Neural cell (in vitro differentiated cells): Measurements from ENCODE around the gene SUN1. TPM values are rescaled to one million over a fixed set of nuclear protein-coding genes. Genes with fewer than 3 reads are reported as not detected.
"Not testable (repeated sequence)": the region's sequence is repeated elsewhere in the genome, so short reads cannot be mapped to it uniquely, and the experiment has no call there.

ENCODE experiments used
- H2AFZ ChIP-seq: fragments of 200-600, 300-800 bp; sonication (generic), shearing (Covaris generic); 2 replicates; pipeline ENCODE4 v1.6.0; 2014; ENCODE audit warnings: low read depth, mild to moderate bottlenecking, antibody characterized with exemption, low read length, moderate library complexity
- H3F3A ChIP-seq: fragments of 200-600 bp; shearing (Covaris generic); 2 replicates; pipeline ENCODE4 v1.6.1; 2016; ENCODE audit warnings: mild to moderate bottlenecking, moderate library complexity, mixed read lengths, antibody characterized with exemption, low read length; ENCODE audit not compliant: insufficient read depth, poor library complexity, severe bottlenecking
- H3K27ac ChIP-seq: fragments of 200-600, 300-800 bp; sonication (generic), shearing (Covaris generic); 2 replicates; pipeline ENCODE4 v1.5.1; 2014; ENCODE audit warnings: mild to moderate bottlenecking, low read length, moderate library complexity
- H3K27me3 ChIP-seq: fragments of 300-800, 200-600 bp; sonication (generic), shearing (Covaris generic); 2 replicates; pipeline ENCODE4 v1.6.0; 2014; ENCODE audit warnings: mild to moderate bottlenecking, low read depth, low read length, moderate library complexity; ENCODE audit not compliant: insufficient read depth
- H3K36me3 ChIP-seq: fragments of 300-800, 200-600 bp; sonication (generic), shearing (Covaris generic); 2 replicates; pipeline ENCODE4 v1.5.1; 2014; ENCODE audit warnings: mild to moderate bottlenecking, antibody characterized with exemption, low read length, moderate library complexity; ENCODE audit not compliant: insufficient read depth
- H3K4me2 ChIP-seq: fragments of 300-800, 200-600 bp; sonication (generic), shearing (Covaris generic); 2 replicates; pipeline ENCODE4 v1.6.0; 2014; ENCODE audit warnings: mild to moderate bottlenecking, low read length
- H3K4me3 ChIP-seq: fragments of 300-800, 200-600 bp; sonication (generic), shearing (Covaris generic); 2 replicates; pipeline ENCODE4 v1.5.1; 2014; ENCODE audit warnings: mild to moderate bottlenecking, low read length, moderate library complexity
- H3K79me2 ChIP-seq: fragments of 200-600 bp; shearing (Covaris generic); replicated peaks from 2 replicates; pipeline ENCODE4 v1.6.0; 2014; ENCODE audit warnings: mild to moderate bottlenecking, low read length, moderate library complexity; ENCODE audit not compliant: insufficient read depth
- H3K9ac ChIP-seq: fragments of 300-800, 200-600 bp; sonication (generic), shearing (Covaris generic); 2 replicates; pipeline ENCODE4 v1.6.1; 2016; ENCODE audit warnings: mild to moderate bottlenecking, low read length, mixed read lengths
- H3K9me2 ChIP-seq: fragments of 200-600 bp; shearing (Covaris generic); 2 replicates; pipeline ENCODE4 v1.6.1; 2016; ENCODE audit warnings: mild to moderate bottlenecking, low read length, mixed read lengths; ENCODE audit not compliant: insufficient read depth
- H3K9me3 ChIP-seq: fragments of 200-600, 300-800 bp; sonication (generic), shearing (Covaris generic); 2 replicates; pipeline ENCODE4 v1.6.1; 2016; ENCODE audit warnings: mild to moderate bottlenecking, mixed run types, low read length, moderate library complexity, mixed read lengths
- H4K20me1 ChIP-seq: fragments of 200-600 bp; shearing (Covaris generic); 2 replicates; pipeline ENCODE4 v1.6.1; 2016; ENCODE audit warnings: mild to moderate bottlenecking, mixed run types; ENCODE audit not compliant: insufficient read depth
- CTCF ChIP-seq: fragments of 450-650 bp; IDR thresholded peaks from 2 replicates; pipeline ENCODE4 v1.5.1; 2014; ENCODE audit warnings: antibody characterized with exemption, mild to moderate bottlenecking, moderate library complexity; ENCODE audit not compliant: poor library complexity, severe bottlenecking
- EP300 ChIP-seq: fragments of 450-650 bp; conservative IDR thresholded peaks from 2 replicates; pipeline ENCODE4 v1.6.1; 2014; ENCODE audit warnings: antibody characterized with exemption, mild to moderate bottlenecking, moderate library complexity; ENCODE audit not compliant: poor library complexity, severe bottlenecking
- EZH2 ChIP-seq: fragments of 200-600, 300-800 bp; shearing (Covaris generic), sonication (generic); IDR thresholded peaks from 2 replicates; pipeline ENCODE4 v1.6.1; 2014; ENCODE audit warnings: antibody characterized with exemption, low read length, borderline replicate concordance, mild to moderate bottlenecking; ENCODE audit not compliant: insufficient read depth, poor library complexity, severe bottlenecking
- MXI1 ChIP-seq: fragments of 450-650 bp; conservative IDR thresholded peaks from 2 replicates; pipeline ENCODE4 v1.6.1; 2014; ENCODE audit warnings: antibody characterized with exemption, mild to moderate bottlenecking; ENCODE audit not compliant: poor library complexity, severe bottlenecking
- POLR2AphosphoS5 ChIP-seq: IDR thresholded peaks from 2 replicates; pipeline ENCODE4 v1.6.1; 2012
- RAD21 ChIP-seq: fragments of 450-650 bp; conservative IDR thresholded peaks from 2 replicates; pipeline ENCODE4 v1.6.1; 2014; ENCODE audit warnings: antibody characterized with exemption, mild to moderate bottlenecking, moderate library complexity
- REST ChIP-seq: IDR thresholded peaks from 2 replicates; pipeline ENCODE4 v1.6.1; 2012; ENCODE audit warnings: borderline replicate concordance
- SMC3 ChIP-seq: fragments of 450-650 bp; conservative IDR thresholded peaks from 2 replicates; pipeline ENCODE4 v1.6.1; 2014; ENCODE audit warnings: antibody characterized with exemption, mild to moderate bottlenecking, moderate library complexity; ENCODE audit not compliant: poor library complexity
- TAF1 ChIP-seq: IDR thresholded peaks from 2 replicates; pipeline ENCODE4 v1.6.1; 2012; ENCODE audit warnings: low read depth
- polyA plus RNA-seq: library from polyadenylated mRNA; depleted of rRNA; stranded (reverse); fragments of >200 nt; gene quantifications from 2 replicates; pipeline ENCODE4 v1.2.3, GENCODE V29; 2014

The SUN1 gene
- polyA plus RNA-seq, 1 donor from 2014 or later, result 309 TPM

GRCh38 chr7:800692-801091 is 31.6 kb upstream of the SUN1 start:
- no peak overlapping the region for H3K27ac ChIP-seq
- no peaks in the 10 kb centered on the region for H4K20me1 ChIP-seq
- H3F3A ChIP-seq, result no peaks in the 10 kb centered on the region
- H3K27me3 ChIP-seq, result no peaks in the 10 kb centered on the region
- no peak for TF ChIP-seq CTCF
- no peak for TF ChIP-seq EZH2
- TF ChIP-seq REST, result no peak
- TF ChIP-seq EP300, result no peak
- TF ChIP-seq MXI1, result no peak
- no peaks in the 10 kb centered on the region for H3K36me3 ChIP-seq
- H3K4me2 ChIP-seq, result no peak overlapping the region
- H3K9me3 ChIP-seq, result no peaks in the 10 kb centered on the region
- H3K9ac ChIP-seq, result no peak overlapping the region
- H3K9me2 ChIP-seq, result no peaks in the 10 kb centered on the region
- H2AFZ ChIP-seq, result no peak overlapping the region
- no peak overlapping the region for H3K4me3 ChIP-seq
- H3K79me2 ChIP-seq, result no peaks in the 10 kb centered on the region

GRCh38 chr7:801351-801750 is 30.9 kb upstream of the SUN1 start:
- H3K9me2 ChIP-seq, H3K27ac ChIP-seq, H3F3A ChIP-seq, H2AFZ ChIP-seq, H3K27me3 ChIP-seq, H4K20me1 ChIP-seq, H3K4me2 ChIP-seq, H3K36me3 ChIP-seq, H3K9me3 ChIP-seq, H3K79me2 ChIP-seq, H3K9ac ChIP-seq, H3K4me3 ChIP-seq: not testable (repeated sequence)

GRCh38 chr7:801940-802381 is 30.3 kb upstream of the SUN1 start:
- no peak overlapping the region for H3K4me3 ChIP-seq
- no peak overlapping the region for H3K27ac ChIP-seq
- H3K4me2 ChIP-seq, result no peak overlapping the region
- H2AFZ ChIP-seq, result no peak overlapping the region
- no peaks in the 10 kb centered on the region for H4K20me1 ChIP-seq
- H3K79me2 ChIP-seq, result no peaks in the 10 kb centered on the region
- no peaks in the 10 kb centered on the region for H3K36me3 ChIP-seq
- H3K9me3 ChIP-seq, result no peaks in the 10 kb centered on the region
- H3F3A ChIP-seq, result no peaks in the 10 kb centered on the region
- no peak overlapping the region for H3K9ac ChIP-seq
- no peaks in the 10 kb centered on the region for H3K27me3 ChIP-seq
- no peaks in the 10 kb centered on the region for H3K9me2 ChIP-seq
- TF ChIP-seq EP300 (no peak), CTCF (no peak), SMC3 (no peak), REST (no peak), RAD21 (no peak), EZH2 (no peak), TAF1 (no peak), POLR2AphosphoS5 (no peak), MXI1 (no peak)
